Spleen (tissue), 11 donors: ENCODE results near the gene TRMT61B. TPM values are rescaled to one million over a fixed set of nuclear protein-coding genes. Genes with fewer than 3 reads are reported as not detected.

Experiments
- DNase-seq: peaks from one replicate; pipeline ENCODE4 v3.0.0-alpha.2; 2020
- H3K27ac ChIP-seq, 8 donors: fragments of 200-600 bp; sonication (generic) in 7 of 8; 1 replicate in 4 of 8; 2 replicates in 4 of 8; pipeline versions ENCODE4 v1.5.0 to v1.8.0; 2016 to 2021; ENCODE audit warnings: inconsistent platforms in 4 of 8, mild to moderate bottlenecking in 4 of 8, moderate library complexity in 1 of 8
- H3K27me3 ChIP-seq, 7 donors: fragments of 200-600 bp; sonication (generic) in 6 of 7; replicated peaks in 1 of 7; 1 replicate in 4 of 7; 2 replicates in 3 of 7; pipeline versions ENCODE4 v1.5.0 to v1.8.0; 2016 to 2021; ENCODE audit warnings: inconsistent platforms in 3 of 7, mild to moderate bottlenecking in 1 of 7
- H3K36me3 ChIP-seq, 6 donors: fragments of 200-600 bp; sonication (generic) in 5 of 6; 1 replicate in 4 of 6; 2 replicates in 2 of 6; pipeline versions ENCODE4 v1.5.0 to v1.8.0; 2016 to 2021; ENCODE audit warnings: inconsistent platforms in 2 of 6
- H3K4me1 ChIP-seq, 6 donors: fragments of 200-600 bp; sonication (generic) in 5 of 6; 1 replicate in 3 of 6; 2 replicates in 3 of 6; pipeline versions ENCODE4 v1.5.0 to v1.8.0; 2016 to 2021; ENCODE audit warnings: inconsistent platforms in 3 of 6
- H3K4me3 ChIP-seq, 8 donors: fragments of 200-600 bp; sonication (generic) in 7 of 8; 1 replicate in 4 of 8; 2 replicates in 4 of 8; pipeline versions ENCODE4 v1.5.0 to v1.8.0; 2016 to 2021; ENCODE audit warnings: inconsistent platforms in 4 of 8, mild to moderate bottlenecking in 4 of 8, moderate library complexity in 2 of 8
- H3K9me3 ChIP-seq, 8 donors: fragments of 200-600 bp; sonication (generic) in 7 of 8; 1 replicate in 4 of 8; 2 replicates in 4 of 8; pipeline versions ENCODE4 v1.5.0 to v1.8.0; 2016 to 2021; ENCODE audit warnings: inconsistent platforms in 4 of 8
- POLR2A ChIP-seq, 3 donors: fragments of 450-650 bp; IDR thresholded peaks; one replicate each; pipeline ENCODE4 v1.5.1; 2017; ENCODE audit warnings: antibody characterized with exemption in 3 of 3, mild to moderate bottlenecking in 1 of 3
- POLR2AphosphoS5 ChIP-seq, 3 donors: sonication (generic); formaldehyde crosslinking; IDR thresholded peaks; one replicate each; pipeline ENCODE4 v1.5.1; 2017; ENCODE audit warnings: antibody characterized with exemption in 3 of 3
- WGBS, 5 donors: extraction: QIAGEN DNeasy Blood & Tissue Kit in 3 of 5; methylation state at CpG; one replicate each; pipeline versions ENCODE4 v1.1.5 to v1.1.7; 2013 to 2018; 5-methylcytosine and 5-hydroxymethylcytosine counted together
- intact Hi-C: fragments of 100-400 bp; cut with DNase I; formaldehyde crosslinking; loops from one replicate; pipeline ENCODE4 v1.15.0; 2023; ENCODE audit warnings: low total_unique reads
- polyA plus RNA-seq, 3 donors: library from polyadenylated mRNA; stranded (reverse); fragments of 200-250 nt; gene quantifications; one replicate each; pipeline ENCODE4 v1.2.1, GENCODE V29; 2013
- total RNA-seq, 7 donors: library from RNA; depleted of rRNA in 3 of 7; stranded (reverse); fragments of >200 nt in 3 of 7; fragmentation: NEBNext Ultra II Directional in 4 of 7; extraction: Animal tissue kit (Norgen Biotek cat#: 25700) in 4 of 7; gene quantifications; one replicate each; pipeline versions ENCODE4 v1.1.0 to v1.2.1, GENCODE V29; 2016 to 2021
- TF ChIP-seq, protein P1 (sequence below), 11 experiments: fragments of 200-600 bp in 7 of 11; fragments of 450-650 bp in 4 of 11; sonication (generic) in 4 of 11; IDR thresholded peaks in 8 of 11; conservative IDR thresholded peaks in 3 of 11; 1 replicate in 7 of 11; 2 replicates in 4 of 11; pipeline versions ENCODE4 v1.4.0 to v1.8.0; 2016 to 2021; ENCODE audit warnings: antibody characterized with exemption in 11 of 11, inconsistent platforms in 4 of 11, mild to moderate bottlenecking in 1 of 11
- donor health status: healthy with polysubstance abuse.
- donor health status: DM: no; HTN: no; CAD: no; lungs with moderate emphysema.
- donor health status: DM: no; HTN: no; CAD: no.
- donor health status: Bipolar disorder and iron deficiency.
- donor health status: healthy.
- donor health status: DM: no; HTN: no; CAD: no.
- donor health status: DM: yes; HTN: yes; CAD: no.

The TRMT61B gene
- total and polyA plus RNA-seq, 10 donors = 12.3 to 30.2 (median 15.7) TPM

DNA sequence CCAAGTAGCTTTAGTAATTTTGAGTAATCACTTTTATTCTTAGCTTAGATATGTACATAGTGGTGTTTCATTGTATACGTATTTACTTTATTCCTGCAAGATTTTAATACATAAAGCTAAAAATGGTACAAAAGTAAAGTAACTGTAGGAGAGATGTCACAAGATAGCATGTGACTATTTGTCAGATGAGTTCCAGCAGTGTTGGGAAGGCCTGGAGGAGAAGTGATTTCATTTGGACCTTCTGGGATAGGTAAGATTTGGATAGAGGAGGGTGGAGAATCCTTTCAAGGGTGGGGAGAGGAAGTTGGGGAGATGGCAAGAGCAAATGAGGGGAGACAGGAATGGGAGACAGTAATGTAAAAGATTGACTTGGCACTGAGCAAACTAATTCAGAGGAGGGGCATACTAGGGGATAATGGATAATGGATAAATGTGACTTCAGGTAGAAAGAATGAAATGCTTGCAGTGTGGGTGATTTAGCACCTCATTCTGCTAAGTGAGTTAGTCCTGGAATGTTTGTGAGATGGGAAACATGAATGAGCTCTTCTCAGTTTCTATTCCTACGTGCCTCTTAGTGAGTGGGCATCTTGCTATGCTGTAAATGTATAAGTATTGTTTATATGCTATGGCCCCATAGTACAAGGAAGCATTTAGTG, 34.8 kb upstream of the TRMT61B start:
- TF ChIP-seq, protein P1, sequence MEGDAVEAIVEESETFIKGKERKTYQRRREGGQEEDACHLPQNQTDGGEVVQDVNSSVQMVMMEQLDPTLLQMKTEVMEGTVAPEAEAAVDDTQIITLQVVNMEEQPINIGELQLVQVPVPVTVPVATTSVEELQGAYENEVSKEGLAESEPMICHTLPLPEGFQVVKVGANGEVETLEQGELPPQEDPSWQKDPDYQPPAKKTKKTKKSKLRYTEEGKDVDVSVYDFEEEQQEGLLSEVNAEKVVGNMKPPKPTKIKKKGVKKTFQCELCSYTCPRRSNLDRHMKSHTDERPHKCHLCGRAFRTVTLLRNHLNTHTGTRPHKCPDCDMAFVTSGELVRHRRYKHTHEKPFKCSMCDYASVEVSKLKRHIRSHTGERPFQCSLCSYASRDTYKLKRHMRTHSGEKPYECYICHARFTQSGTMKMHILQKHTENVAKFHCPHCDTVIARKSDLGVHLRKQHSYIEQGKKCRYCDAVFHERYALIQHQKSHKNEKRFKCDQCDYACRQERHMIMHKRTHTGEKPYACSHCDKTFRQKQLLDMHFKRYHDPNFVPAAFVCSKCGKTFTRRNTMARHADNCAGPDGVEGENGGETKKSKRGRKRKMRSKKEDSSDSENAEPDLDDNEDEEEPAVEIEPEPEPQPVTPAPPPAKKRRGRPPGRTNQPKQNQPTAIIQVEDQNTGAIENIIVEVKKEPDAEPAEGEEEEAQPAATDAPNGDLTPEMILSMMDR (IDR thresholded peaks at IDR 0.05 in 8 of 11, conservative IDR thresholded peaks at IDR 0.05 in 3 of 11) = no peak
- no peak for TF ChIP-seq POLR2AphosphoS5 (IDR thresholded peaks at IDR 0.05)
- no peak for TF ChIP-seq POLR2A (IDR thresholded peaks at IDR 0.05)
- WGBS, 5 donors = 39 to 93% (median 85%) methylated on average over 2 of the region's 2 CpGs
- Histone ChIP-seq H3K36me3 (peaks cover 0 to 84% (median 57%) of the 10 kb centered on the region in 6 donors), H3K4me1 (peaks cover 0 to 32% (median 7%) of the 10 kb centered on the region in 6 donors), H3K9me3 (no peaks in the 10 kb centered on the region), H3K4me3 (no peak overlapping the region), H3K27ac (no peak overlapping the region), H3K27me3 (no peaks in the 10 kb centered on the region)
- no peak for DNase-seq
- intact Hi-C loops = no loop called here

DNA sequence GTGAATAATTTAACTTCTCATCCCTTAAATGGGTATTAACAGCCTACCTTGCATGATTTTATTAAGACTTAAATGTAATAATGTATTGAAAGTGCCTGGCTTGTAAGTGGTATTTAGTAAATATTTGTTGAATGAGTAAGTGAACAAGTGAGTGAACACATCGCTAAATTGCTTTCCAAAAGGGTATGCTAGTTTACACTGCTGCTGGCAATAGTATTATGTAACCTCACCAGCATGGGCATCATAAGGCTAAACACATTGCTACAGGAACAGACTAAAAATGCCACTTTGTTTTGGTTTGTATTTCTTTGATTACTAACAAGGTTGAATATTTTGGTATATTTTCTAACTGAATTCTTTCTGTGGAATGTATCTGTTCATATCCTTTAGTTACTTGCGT, 34.2 kb upstream of the TRMT61B start:
- no peak overlapping the region for H3K4me3 ChIP-seq
- intact Hi-C loops = no loop called here
- no peaks in the 10 kb centered on the region for H3K9me3 ChIP-seq
- TF ChIP-seq POLR2A (IDR thresholded peaks at IDR 0.05) = no peak
- TF ChIP-seq, protein P1 (IDR thresholded peaks at IDR 0.05 in 8 of 11, conservative IDR thresholded peaks at IDR 0.05 in 3 of 11) = no peak
- TF ChIP-seq POLR2AphosphoS5 (IDR thresholded peaks at IDR 0.05) = no peak
- no peaks in the 10 kb centered on the region for H3K27me3 ChIP-seq
- peaks cover 0 to 78% (median 50%) of the 10 kb centered on the region in 6 donors for H3K36me3 ChIP-seq
- peaks cover 0 to 38% (median 9%) of the 10 kb centered on the region in 6 donors for H3K4me1 ChIP-seq
- 80 to 92% (median 85%) methylated on average over 2 of the region's 2 CpGs for WGBS, 5 donors
- no peak for DNase-seq
- H3K27ac ChIP-seq = no peak overlapping the region

DNA sequence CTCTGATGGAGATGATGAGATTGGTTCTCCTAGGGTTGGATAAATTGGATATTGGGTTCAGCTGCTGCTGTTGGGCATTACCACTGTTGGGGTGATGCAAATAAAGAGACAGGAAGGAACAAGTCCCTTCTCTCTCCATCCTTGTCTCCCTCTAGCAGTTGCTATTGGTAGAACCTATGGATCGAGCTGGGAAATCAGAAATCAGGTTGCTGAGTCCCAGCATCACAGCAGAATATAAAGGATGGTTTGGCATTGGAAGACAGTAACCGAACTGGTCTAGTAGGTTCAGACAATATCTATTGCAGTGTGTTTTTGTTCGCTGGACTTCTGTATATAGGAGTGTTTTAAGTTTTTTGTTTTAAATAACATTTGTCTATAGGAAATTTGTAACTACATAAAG, 32.5 kb upstream of the TRMT61B start:
- intact Hi-C loops = no loop called here
- no peaks in the 10 kb centered on the region for H3K9me3 ChIP-seq
- no peaks in the 10 kb centered on the region for H3K27me3 ChIP-seq
- no peak for DNase-seq
- peaks cover 10 to 56% (median 24%) of the 10 kb centered on the region in 6 donors for H3K4me1 ChIP-seq
- H3K27ac ChIP-seq = no peak overlapping the region
- 90 to 95% (median 92%) methylated on average over 3 of the region's 3 CpGs for WGBS, 5 donors
- H3K4me3 ChIP-seq = no peak overlapping the region
- TF ChIP-seq, protein P1 (IDR thresholded peaks at IDR 0.05 in 8 of 11, conservative IDR thresholded peaks at IDR 0.05 in 3 of 11) = no peak
- TF ChIP-seq POLR2A (IDR thresholded peaks at IDR 0.05) = no peak
- TF ChIP-seq POLR2AphosphoS5 (IDR thresholded peaks at IDR 0.05) = no peak
- peaks cover 0 to 61% (median 33%) of the 10 kb centered on the region in 6 donors for H3K36me3 ChIP-seq

DNA sequence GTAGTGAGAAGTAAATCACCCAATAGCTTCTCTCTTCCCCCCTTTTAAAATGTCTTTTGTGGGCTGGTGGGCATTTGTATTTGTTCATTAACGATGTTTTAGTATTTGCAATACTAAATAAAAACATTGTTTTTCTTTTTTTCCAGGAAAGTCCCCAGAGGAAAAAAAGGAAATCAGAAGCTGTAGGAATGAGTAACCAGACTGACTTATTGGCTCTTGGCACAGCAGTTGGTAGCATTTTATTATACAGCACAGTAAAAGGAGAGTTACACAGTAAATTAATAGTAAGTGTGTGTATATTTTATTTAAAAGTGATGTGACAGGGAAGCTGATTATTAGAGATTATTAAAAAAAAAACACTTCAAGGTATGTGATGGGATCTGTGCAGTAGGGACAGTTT, 31.7 kb upstream of the TRMT61B start:
- TF ChIP-seq POLR2AphosphoS5 (IDR thresholded peaks at IDR 0.05) = no peak
- TF ChIP-seq, protein P1 (IDR thresholded peaks at IDR 0.05 in 8 of 11, conservative IDR thresholded peaks at IDR 0.05 in 3 of 11) = no peak
- TF ChIP-seq POLR2A (IDR thresholded peaks at IDR 0.05) = no peak
- Histone ChIP-seq H3K27me3 (no peaks in the 10 kb centered on the region), H3K36me3 (peaks cover 0 to 54% (median 26%) of the 10 kb centered on the region in 6 donors), H3K27ac (no peak overlapping the region), H3K4me1 (peaks cover 17 to 63% (median 31%) of the 10 kb centered on the region in 6 donors), H3K4me3 (no peak overlapping the region), H3K9me3 (no peaks in the 10 kb centered on the region)
- intact Hi-C loops = no loop called here
- 85 to 88% (median 88%) methylated on average over 1 of the region's 1 CpG for WGBS, 5 donors
- no peak for DNase-seq
